ENCODE data around the gene YPEL1.
"Not testable (repeated sequence)": the region's sequence is repeated elsewhere in the genome, so short reads cannot be mapped to it uniquely, and the experiment has no call there.

YPEL1 gene

GRCh38 chr22:21753374-21754111 lies 17.9 kb upstream of the YPEL1 start:
- no peak for DNase-seq

- DNase-seq, result no peak
These were observed 16.7 kb upstream of the YPEL1 start for GRCh38 chr22:21752276-21752675.

- DNase-seq, result no peak
These were observed 10.4 kb upstream of the YPEL1 start for GRCh38 chr22:21745948-21746347.

- not testable (repeated sequence) for DNase-seq
These were observed 9.3 kb upstream of the YPEL1 start for GRCh38 chr22:21744917-21745316.

GRCh38 chr22:21741790-21742189 lies 6.2 kb upstream of the YPEL1 start:
- no peak for DNase-seq

GRCh38 chr22:21741059-21741458 lies 5.5 kb upstream of the YPEL1 start:
- no peak for DNase-seq

- DNase-seq, result no peak
These were observed 4.3 kb upstream of the YPEL1 start for GRCh38 chr22:21739828-21740377.

GRCh38 chr22:21738966-21739365 lies 3.4 kb upstream of the YPEL1 start:
- no peak for DNase-seq

- no peak for DNase-seq
These were observed 2.5 kb upstream of the YPEL1 start for GRCh38 chr22:21738081-21738480.

GRCh38 chr22:21736948-21737347 lies 1.4 kb upstream of the YPEL1 start:
- DNase-seq, result no peak

GRCh38 chr22:21736084-21736642 lies 569 bp upstream of the YPEL1 start:
- DNase-seq, result no peak

GRCh38 chr22:21734540-21735199 lies 924 bp downstream of the YPEL1 start:
- DNase-seq, result no peak

GRCh38 chr22:21731503-21731902 lies 4.1 kb downstream of the YPEL1 start:
- no peak for DNase-seq

GRCh38 chr22:21730535-21731308 lies 4.9 kb downstream of the YPEL1 start:
- no peak for DNase-seq

GRCh38 chr22:21729184-21729583 lies 6.4 kb downstream of the YPEL1 start:
- not testable (repeated sequence) for DNase-seq

- DNase-seq, result no peak
These were observed 7.3 kb downstream of the YPEL1 start for GRCh38 chr22:21728270-21728669.

GRCh38 chr22:21727768-21728167 lies 7.8 kb downstream of the YPEL1 start:
- DNase-seq, result no peak

GRCh38 chr22:21727159-21727558 lies 8.4 kb downstream of the YPEL1 start:
- DNase-seq, result no peak

GRCh38 chr22:21726650-21727049 lies 8.9 kb downstream of the YPEL1 start:
- DNase-seq, result peak; percentile 8

GRCh38 chr22:21725956-21726649 lies 9.5 kb downstream of the YPEL1 start:
- DNase-seq, result no peak

GRCh38 chr22:21724496-21724895 lies 11.1 kb downstream of the YPEL1 start:
- DNase-seq, result not testable (repeated sequence)

GRCh38 chr22:21721195-21721852 lies 14.3 kb downstream of the YPEL1 start:
- not testable (repeated sequence) for DNase-seq
